Measurements from ENCODE around the gene TLE4.

GRCh38 chr9:79708541-79708940 is 136.8 kb downstream of the TLE4 start:
- no peak for TF ChIP-seq POLR2A (IDR thresholded peaks at IDR 0.05; ENCODE audit: low read length)
- no peak for TF ChIP-seq GATA1 (IDR thresholded peaks at IDR 0.05; ENCODE audit: low read depth, low read length)

Measured in erythroblast (primary cell).